ENCODE data around the gene JTB.

JTB gene

GRCh38 chr1:153946622-153947241 is 30.7 kb downstream of the JTB start, which contains the start of gene DENND4B:
TSS of gene DENND4B (minus strand) at chr1:153946718. CDS start at chr1:153944374, 2,344 bp downstream.
- no peaks in the 10 kb centered on the region for H3K27me3 Mint-ChIP-seq
- H3K36me3 Mint-ChIP-seq = peaks cover 13% of the 10 kb centered on the region
- H3K9me3 Mint-ChIP-seq = no peaks in the 10 kb centered on the region
- peak within 1 kb of the TSS; percentile 95 for H3K27ac Mint-ChIP-seq
- H3K4me1 Mint-ChIP-seq = peaks cover 37% of the 10 kb centered on the region
- H3K4me3 Mint-ChIP-seq = peak within 1 kb of the TSS; percentile 90

- peak overlapping the region; percentile 95 for H3K27ac Mint-ChIP-seq
- no peaks in the 10 kb centered on the region for H3K9me3 Mint-ChIP-seq
- H3K4me1 Mint-ChIP-seq = peaks cover 41% of the 10 kb centered on the region
- no peaks in the 10 kb centered on the region for H3K27me3 Mint-ChIP-seq
- peak overlapping the region; percentile 90 for H3K4me3 Mint-ChIP-seq
- peaks cover 13% of the 10 kb centered on the region for H3K36me3 Mint-ChIP-seq
Observed at GRCh38 chr1:153945795-153946621, 31.5 kb downstream of the JTB start.

GRCh38 chr1:153945131-153945794 is 32.2 kb downstream of the JTB start:
- H3K27ac Mint-ChIP-seq = peak overlapping the region; percentile 95
- H3K4me1 Mint-ChIP-seq = peaks cover 38% of the 10 kb centered on the region
- H3K36me3 Mint-ChIP-seq = peaks cover 8% of the 10 kb centered on the region

GRCh38 chr1:153944827-153945117 is 32.7 kb downstream of the JTB start:
- Mint-ChIP-seq H3K27me3 (no peaks in the 10 kb centered on the region), H3K4me1 (peaks cover 39% of the 10 kb centered on the region), H3K4me3 (peak overlapping the region; percentile 90), H3K36me3 (peaks cover 10% of the 10 kb centered on the region), H3K27ac (peak overlapping the region; percentile 95), H3K9me3 (no peaks in the 10 kb centered on the region)

More at GRCh38 chr1:153945131-153945794, 32.2 kb downstream of the JTB start:
- no peaks in the 10 kb centered on the region for H3K9me3 Mint-ChIP-seq
- H3K4me3 Mint-ChIP-seq = peak overlapping the region; percentile 90
- no peaks in the 10 kb centered on the region for H3K27me3 Mint-ChIP-seq

- no peaks in the 10 kb centered on the region for H3K27me3 Mint-ChIP-seq
- H3K36me3 Mint-ChIP-seq = peaks cover 12% of the 10 kb centered on the region
- H3K9me3 Mint-ChIP-seq = no peaks in the 10 kb centered on the region
- peaks cover 39% of the 10 kb centered on the region for H3K4me1 Mint-ChIP-seq
- peak overlapping the region; percentile 95 for H3K27ac Mint-ChIP-seq
- H3K4me3 Mint-ChIP-seq = peak overlapping the region; percentile 90
Observed at GRCh38 chr1:153944005-153944826, 33.3 kb downstream of the JTB start.

- H3K4me1 Mint-ChIP-seq = peaks cover 39% of the 10 kb centered on the region
- no peaks in the 10 kb centered on the region for H3K27me3 Mint-ChIP-seq
- peaks cover 12% of the 10 kb centered on the region for H3K36me3 Mint-ChIP-seq
- no peaks in the 10 kb centered on the region for H3K9me3 Mint-ChIP-seq
- H3K4me3 Mint-ChIP-seq = peak overlapping the region; percentile 30
- H3K27ac Mint-ChIP-seq = peak overlapping the region; percentile 84
Observed at GRCh38 chr1:153942766-153943549, 34.5 kb downstream of the JTB start.

GRCh38 chr1:153941826-153942725 is 35.4 kb downstream of the JTB start:
- Mint-ChIP-seq H3K27me3 (no peaks in the 10 kb centered on the region), H3K9me3 (no peaks in the 10 kb centered on the region), H3K27ac (no peak overlapping the region), H3K4me1 (peaks cover 39% of the 10 kb centered on the region), H3K4me3 (no peak overlapping the region), H3K36me3 (peaks cover 12% of the 10 kb centered on the region)

- no peak overlapping the region for H3K4me3 Mint-ChIP-seq
- H3K27me3 Mint-ChIP-seq = no peaks in the 10 kb centered on the region
- no peaks in the 10 kb centered on the region for H3K9me3 Mint-ChIP-seq
- H3K27ac Mint-ChIP-seq = no peak overlapping the region
- peaks cover 43% of the 10 kb centered on the region for H3K4me1 Mint-ChIP-seq
- peaks cover 15% of the 10 kb centered on the region for H3K36me3 Mint-ChIP-seq
Observed at GRCh38 chr1:153940756-153941155, 36.7 kb downstream of the JTB start.

- Mint-ChIP-seq H3K27ac (no peak overlapping the region), H3K36me3 (peaks cover 13% of the 10 kb centered on the region)
Observed at GRCh38 chr1:153939476-153939875, 38.0 kb downstream of the JTB start.

GRCh38 chr1:153938996-153939395 is 38.5 kb downstream of the JTB start:
- H3K4me1 Mint-ChIP-seq = peaks cover 34% of the 10 kb centered on the region
- peaks cover 13% of the 10 kb centered on the region for H3K36me3 Mint-ChIP-seq
- H3K27ac Mint-ChIP-seq = no peak overlapping the region
- no peaks in the 10 kb centered on the region for H3K9me3 Mint-ChIP-seq
- H3K27me3 Mint-ChIP-seq = no peaks in the 10 kb centered on the region
- no peak overlapping the region for H3K4me3 Mint-ChIP-seq

More at GRCh38 chr1:153939476-153939875, 38.0 kb downstream of the JTB start:
- H3K4me1 Mint-ChIP-seq = peaks cover 38% of the 10 kb centered on the region
- H3K9me3 Mint-ChIP-seq = no peaks in the 10 kb centered on the region
- no peaks in the 10 kb centered on the region for H3K27me3 Mint-ChIP-seq
- H3K4me3 Mint-ChIP-seq = no peak overlapping the region

- Mint-ChIP-seq H3K4me3 (no peak overlapping the region), H3K4me1 (peaks cover 19% of the 10 kb centered on the region), H3K27me3 (no peaks in the 10 kb centered on the region), H3K36me3 (peaks cover 13% of the 10 kb centered on the region), H3K9me3 (no peaks in the 10 kb centered on the region), H3K27ac (no peak overlapping the region)
Observed at GRCh38 chr1:153937331-153937730, 40.1 kb downstream of the JTB start.

GRCh38 chr1:153936011-153936802 is 41.3 kb downstream of the JTB start:
- Mint-ChIP-seq H3K27ac (peak overlapping the region; percentile 56), H3K4me1 (peaks cover 12% of the 10 kb centered on the region), H3K27me3 (no peaks in the 10 kb centered on the region), H3K4me3 (no peak overlapping the region), H3K36me3 (peaks cover 13% of the 10 kb centered on the region), H3K9me3 (no peaks in the 10 kb centered on the region)

GRCh38 chr1:153934746-153935145 is 42.7 kb downstream of the JTB start:
- Mint-ChIP-seq H3K36me3 (peaks cover 7% of the 10 kb centered on the region), H3K9me3 (no peaks in the 10 kb centered on the region), H3K27ac (no peak overlapping the region), H3K27me3 (no peaks in the 10 kb centered on the region), H3K4me3 (no peak overlapping the region), H3K4me1 (peaks cover 4% of the 10 kb centered on the region)
